Cardiac septum (tissue), 1 donor: ENCODE measurements around the gene BAIAP2. TPM values are rescaled to one million over a fixed set of nuclear protein-coding genes. Genes with fewer than 3 reads are reported as not detected.
A peak's percentile ranks its signal among the peaks of the same experiment; 100 is the strongest.
"Not testable (repeated sequence)": the region's sequence is repeated elsewhere in the genome, so short reads cannot be mapped to it uniquely, and the experiment has no call there.

Source experiments
- DNase-seq: peaks from one replicate; pipeline ENCODE4 v3.0.0-alpha.2; 2020; ENCODE audit warnings: low spot score
- intact Hi-C: fragments of 100-400 bp; cut with DNase I; formaldehyde crosslinking; loops from one replicate; pipeline ENCODE4 v1.14.0; 2022
- total RNA-seq: library from RNA; stranded (reverse); fragmentation: NEBNext Ultra II Directional; extraction: Animal tissue kit (Norgen Biotek cat#: 25700); gene quantifications from one replicate; pipeline ENCODE4 v1.2.1, GENCODE V29; 2021
- donor health status: DM: no; HTN: no; CAD: no.

Gene BAIAP2
- total RNA-seq, 1 donor from 2014 or later, result 9.8 TPM

GRCh38 chr17:81142301-81143199 is 107.6 kb downstream of the BAIAP2 start:
- peak; percentile 87 for DNase-seq
- intact Hi-C loops, result loop anchor here (2.0 to 5.0 kb wide), 2 partner anchors 60 to 96 kb away; partner anchors contain the start of genes NDUFAF8 and TEPSIN

DNA sequence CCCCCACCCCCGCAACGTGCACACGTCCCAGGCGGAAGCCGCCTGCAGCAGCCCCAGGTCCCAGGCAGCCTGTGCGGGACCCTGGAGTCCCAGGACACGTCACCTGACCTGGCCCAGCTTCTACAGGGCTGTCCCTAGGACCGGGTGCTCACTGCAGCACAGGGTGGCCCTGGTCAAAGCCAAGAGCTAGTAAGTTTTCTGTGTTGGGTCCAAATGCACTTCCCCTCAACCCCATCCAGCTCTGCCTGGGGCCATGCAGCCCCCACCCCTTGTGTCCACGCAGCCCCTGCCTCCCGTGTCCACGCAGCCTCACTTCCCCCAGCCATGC is 108.2 kb downstream of the BAIAP2 start:
- intact Hi-C loops, result loop anchor here (2.0 to 5.0 kb wide), 2 partner anchors 59 to 96 kb away; partner anchors contain the start of genes NDUFAF8 and TEPSIN
- DNase-seq, result no peak

GRCh38 chr17:81143717-81144422 is 108.9 kb downstream of the BAIAP2 start:
- intact Hi-C loops, result loop anchor here (2.0 to 5.0 kb wide), 2 partner anchors 58 to 95 kb away; partner anchors contain the start of genes NDUFAF8 and TEPSIN
- no peak for DNase-seq

DNA sequence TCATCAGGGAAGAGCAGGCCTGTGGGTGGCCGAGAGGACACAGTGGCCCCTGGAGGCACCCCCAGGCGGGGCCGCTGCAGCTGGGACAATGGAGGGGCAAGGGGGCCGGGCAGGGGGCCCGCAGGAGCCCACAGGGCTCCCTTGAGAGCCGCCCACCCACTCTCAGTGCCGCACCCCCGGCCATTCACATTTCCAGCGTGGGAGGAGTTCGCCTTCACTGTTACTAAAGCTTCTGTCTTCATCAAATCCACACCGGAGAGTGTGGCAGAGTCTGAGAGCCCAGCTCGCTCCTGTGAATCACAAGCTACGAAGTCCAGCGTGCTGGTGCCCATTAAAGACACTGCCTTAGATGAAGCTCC is 109.5 kb downstream of the BAIAP2 start:
- intact Hi-C loops, result loop anchor here (5.0 kb wide), 1 partner anchor 58 kb away; no protein-coding TSS in a partner anchor

GRCh38 chr17:81146208-81146607 is 111.3 kb downstream of the BAIAP2 start:
- intact Hi-C loops, DNase-seq: not testable (repeated sequence)

More for the DNA sequence above, 109.5 kb downstream of the BAIAP2 start:
- DNase-seq, result no peak

- intact Hi-C loops, result no loop called here
- DNase-seq, result no peak
Observed at GRCh38 chr17:81147701-81148100, 112.8 kb downstream of the BAIAP2 start.

GRCh38 chr17:81148571-81148970 is 113.6 kb downstream of the BAIAP2 start:
- no peak for DNase-seq
- intact Hi-C loops, result no loop called here

DNA sequence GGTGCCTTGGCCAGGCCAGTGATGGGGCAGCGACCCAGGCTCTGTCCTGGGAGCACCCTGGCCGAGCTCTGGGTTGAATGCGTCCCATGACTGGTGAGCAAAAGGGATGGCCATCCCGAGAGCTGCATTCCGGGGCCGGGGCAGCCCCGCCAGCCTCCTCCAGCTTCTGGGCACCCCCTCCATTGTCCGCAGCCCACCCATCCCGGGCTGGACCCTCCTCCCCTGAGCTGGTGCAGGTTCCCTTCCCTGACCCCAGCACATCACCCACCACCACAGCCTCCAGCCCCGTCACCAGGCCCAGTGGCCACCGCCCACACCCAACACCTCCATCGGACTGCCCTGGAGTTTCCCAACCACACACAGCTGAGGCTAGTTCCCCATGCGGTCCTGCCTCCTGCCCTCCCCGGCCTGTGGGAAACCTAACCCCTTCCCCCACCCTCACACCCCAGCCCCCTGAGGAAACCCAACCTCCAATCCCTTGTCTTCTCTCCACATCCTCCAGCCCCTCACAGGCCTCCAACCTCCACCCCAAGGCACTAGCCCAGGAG is 114.1 kb downstream of the BAIAP2 start:
- intact Hi-C loops, result no loop called here
- peak; percentile 85 for DNase-seq

DNA sequence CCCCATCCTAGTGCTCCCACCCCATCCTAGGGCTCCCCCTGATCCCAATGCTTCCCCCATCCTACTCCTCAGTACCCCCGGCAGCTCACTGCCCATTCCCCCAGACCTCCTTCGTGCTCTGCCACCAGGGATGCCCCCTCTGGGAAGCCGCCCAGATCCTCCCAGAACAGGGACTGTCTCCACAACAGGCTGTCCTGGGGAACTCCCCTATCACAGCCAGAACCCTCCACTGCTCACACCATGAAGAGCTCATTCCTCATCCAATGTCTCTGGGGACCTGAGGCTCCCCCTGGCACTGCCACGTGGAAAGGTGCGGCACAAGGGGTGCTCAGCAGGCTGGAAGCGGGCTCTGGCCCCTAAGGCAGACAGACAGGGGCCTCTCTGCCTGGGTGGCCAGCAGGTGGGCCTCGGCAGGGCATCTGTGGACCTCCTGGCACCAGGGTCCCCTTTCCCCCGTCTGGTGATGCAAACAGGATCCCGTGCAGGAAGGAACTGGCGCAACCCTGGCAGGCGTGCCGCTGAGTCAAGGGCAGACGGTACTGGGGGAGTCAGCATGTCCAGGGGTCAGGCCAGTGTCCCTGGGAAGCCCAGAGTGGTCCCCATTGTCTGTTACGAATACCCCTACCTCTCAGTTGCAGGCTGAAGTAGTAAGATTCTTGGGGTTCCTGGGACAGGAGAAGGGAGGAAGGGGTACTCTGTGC is 115.6 kb downstream of the BAIAP2 start:
- intact Hi-C loops, result no loop called here

GRCh38 chr17:81151278-81151677 is 116.3 kb downstream of the BAIAP2 start:
- intact Hi-C loops, result no loop called here

More for the DNA sequence above, 115.6 kb downstream of the BAIAP2 start:
- peak; percentile 92 for DNase-seq

DNA sequence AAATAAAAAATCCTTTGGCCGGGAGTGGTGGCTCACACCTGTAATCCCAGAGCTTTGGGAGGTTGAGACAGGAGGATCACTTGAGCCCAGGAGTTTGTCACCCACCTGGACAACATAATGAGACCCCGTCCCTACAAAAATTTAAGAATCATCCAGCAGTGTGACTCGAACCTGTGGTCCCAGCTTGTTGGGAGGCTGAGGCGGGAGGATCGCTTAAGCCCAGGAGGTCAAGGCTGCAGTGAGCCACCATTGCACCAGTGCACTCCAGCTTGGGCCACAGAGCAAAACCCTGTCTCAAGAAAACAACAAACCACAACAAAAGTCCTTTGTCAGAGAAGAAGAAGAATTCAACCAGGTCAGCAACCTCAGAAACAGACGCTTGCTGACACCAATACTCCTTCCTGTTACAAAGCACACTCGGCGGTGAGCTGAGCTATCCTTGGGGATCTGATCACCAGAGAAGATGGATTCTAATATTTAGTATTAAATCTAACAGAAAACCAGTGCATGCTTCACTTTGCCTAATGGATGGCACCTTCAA is 117.4 kb downstream of the BAIAP2 start:
- intact Hi-C loops, result no loop called here
- DNase-seq, result no peak

More at GRCh38 chr17:81151278-81151677, 116.3 kb downstream of the BAIAP2 start:
- DNase-seq, result no peak

- intact Hi-C loops, result no loop called here
- no peak for DNase-seq
Observed at GRCh38 chr17:81153340-81153803, 118.4 kb downstream of the BAIAP2 start.

DNA sequence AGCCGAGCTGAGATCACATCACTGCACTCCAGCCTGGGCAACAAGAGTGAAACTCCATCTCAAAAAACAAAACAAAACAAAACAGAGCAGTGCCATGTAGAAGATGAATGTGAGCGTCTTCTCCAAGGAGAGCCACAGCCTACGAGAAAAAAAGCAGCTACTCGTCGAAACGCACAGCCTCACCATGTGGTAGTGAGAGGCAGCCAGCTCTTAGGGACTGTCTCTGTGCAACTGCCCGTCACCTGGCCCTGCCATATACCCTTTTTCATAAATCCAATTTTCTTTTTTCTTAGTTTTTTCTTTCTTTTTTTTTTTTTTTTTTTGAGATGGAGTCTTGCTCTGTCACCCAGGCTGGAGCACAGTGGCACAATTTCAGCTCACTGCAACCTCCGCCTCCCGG is 119.1 kb downstream of the BAIAP2 start:
- DNase-seq, intact Hi-C loops: not testable (repeated sequence)

GRCh38 chr17:81154961-81155360 is 120.0 kb downstream of the BAIAP2 start:
- intact Hi-C loops, result no loop called here
- no peak for DNase-seq

DNA sequence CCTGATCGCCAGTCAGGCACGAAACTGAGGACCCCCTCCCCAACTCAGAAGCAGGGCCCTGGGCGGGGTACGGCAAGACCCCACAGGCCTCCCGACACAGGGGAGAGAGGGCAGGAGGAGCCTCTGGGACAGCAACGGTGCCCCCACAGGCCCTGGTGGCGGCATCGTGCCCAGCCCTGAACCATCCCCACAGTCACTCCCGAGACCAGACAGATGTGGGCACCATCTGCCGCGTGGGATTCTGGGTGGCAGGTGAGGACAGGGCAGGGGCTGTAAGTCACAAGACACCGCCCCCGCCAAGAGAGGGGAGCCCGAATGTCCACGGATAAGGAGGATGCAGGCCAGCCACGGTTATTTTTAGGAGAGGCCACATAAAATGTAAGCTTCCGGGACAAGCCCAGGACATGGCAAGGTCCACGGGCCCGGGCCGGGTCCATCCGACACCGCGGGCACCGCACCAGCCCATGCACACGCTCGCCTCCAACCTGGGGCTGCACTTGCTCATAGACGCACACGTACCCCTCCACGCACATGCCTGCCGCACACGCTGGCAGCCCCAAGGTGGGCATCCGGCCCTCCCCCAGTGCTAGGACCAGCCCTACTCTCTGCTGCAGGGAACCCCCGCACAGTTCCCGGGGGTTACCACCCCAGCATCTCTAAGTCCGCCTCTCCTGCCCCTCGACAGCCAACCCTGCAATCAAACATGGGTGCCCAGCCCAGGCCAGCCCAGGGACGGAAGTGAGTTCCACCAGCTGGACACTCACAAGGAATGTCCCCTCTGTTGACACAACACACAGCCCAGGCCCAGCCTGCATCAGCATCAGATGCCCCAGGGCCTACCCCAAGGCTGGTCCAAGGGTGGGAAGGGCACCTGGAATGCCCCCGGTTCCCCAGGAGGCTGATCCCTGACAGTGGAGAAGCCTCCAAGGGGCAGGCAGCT is 122.2 kb downstream of the BAIAP2 start:
- intact Hi-C loops, result no loop called here
- DNase-seq, result no peak

- intact Hi-C loops, result no loop called here
- DNase-seq, result no peak
Observed at GRCh38 chr17:81157848-81158687, 123.1 kb downstream of the BAIAP2 start.
